HFF-Myc (cell line): ENCODE results near the gene PTPRK.

Source experiments
- DNase-seq: peaks from one replicate; pipeline ENCODE4 v3.0.0-alpha.2; 2011; ENCODE audit warnings: low read depth; ENCODE audit errors: extremely low read depth
- H3K4me3 ChIP-seq: replicated peaks from 2 replicates; pipeline ENCODE4 v1.5.1; 2011; ENCODE audit warnings: low read depth, mild to moderate bottlenecking, control low read depth, low read length
- TF ChIP-seq, protein P1 (sequence below): IDR thresholded peaks from 2 replicates; pipeline ENCODE4 v1.5.1; 2012; ENCODE audit warnings: mild to moderate bottlenecking, low read depth, low read length, control low read depth; ENCODE audit errors: missing control alignments

Gene PTPRK

DNA sequence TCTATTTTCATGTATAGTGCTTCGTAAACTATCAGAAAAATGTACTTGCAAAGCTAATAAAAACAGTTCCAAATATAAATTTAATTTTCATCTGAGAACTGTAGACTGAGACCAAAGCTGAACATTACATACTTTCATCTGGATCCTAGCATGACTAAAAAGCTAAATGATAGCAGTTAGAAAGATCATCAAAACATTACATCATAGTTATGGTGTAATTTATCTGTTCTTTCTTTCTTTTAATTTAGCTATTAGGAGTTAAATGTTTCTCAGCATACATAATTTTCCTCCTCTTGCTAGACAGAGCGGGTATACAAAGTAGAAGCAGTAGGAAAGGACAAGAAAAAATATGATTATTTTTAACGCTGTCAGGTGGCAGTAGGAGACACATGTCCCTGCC is 455.3 kb downstream of the PTPRK start:
- no peak for DNase-seq
- TF ChIP-seq, protein P1, sequence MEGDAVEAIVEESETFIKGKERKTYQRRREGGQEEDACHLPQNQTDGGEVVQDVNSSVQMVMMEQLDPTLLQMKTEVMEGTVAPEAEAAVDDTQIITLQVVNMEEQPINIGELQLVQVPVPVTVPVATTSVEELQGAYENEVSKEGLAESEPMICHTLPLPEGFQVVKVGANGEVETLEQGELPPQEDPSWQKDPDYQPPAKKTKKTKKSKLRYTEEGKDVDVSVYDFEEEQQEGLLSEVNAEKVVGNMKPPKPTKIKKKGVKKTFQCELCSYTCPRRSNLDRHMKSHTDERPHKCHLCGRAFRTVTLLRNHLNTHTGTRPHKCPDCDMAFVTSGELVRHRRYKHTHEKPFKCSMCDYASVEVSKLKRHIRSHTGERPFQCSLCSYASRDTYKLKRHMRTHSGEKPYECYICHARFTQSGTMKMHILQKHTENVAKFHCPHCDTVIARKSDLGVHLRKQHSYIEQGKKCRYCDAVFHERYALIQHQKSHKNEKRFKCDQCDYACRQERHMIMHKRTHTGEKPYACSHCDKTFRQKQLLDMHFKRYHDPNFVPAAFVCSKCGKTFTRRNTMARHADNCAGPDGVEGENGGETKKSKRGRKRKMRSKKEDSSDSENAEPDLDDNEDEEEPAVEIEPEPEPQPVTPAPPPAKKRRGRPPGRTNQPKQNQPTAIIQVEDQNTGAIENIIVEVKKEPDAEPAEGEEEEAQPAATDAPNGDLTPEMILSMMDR, result no peak
- H3K4me3 ChIP-seq, result no peak overlapping the region

DNA sequence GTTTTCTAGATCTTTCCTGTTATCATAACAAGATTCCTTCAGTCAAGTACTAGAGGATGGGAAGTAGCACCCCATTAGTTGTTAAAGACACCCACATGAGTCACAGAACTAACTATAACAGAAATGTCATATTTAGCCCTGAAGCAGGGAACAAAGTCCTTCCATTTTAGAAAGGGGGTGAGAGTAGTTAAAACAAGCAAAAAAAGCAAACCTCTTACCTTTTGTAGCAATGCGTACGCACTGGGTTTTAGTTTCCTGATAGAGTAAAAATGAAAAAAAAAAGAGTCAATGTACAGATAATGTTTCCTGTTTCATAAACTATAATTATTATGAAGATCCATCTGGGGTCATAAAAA is 455.9 kb downstream of the PTPRK start:
- TF ChIP-seq, protein P1, result no peak
- H3K4me3 ChIP-seq, result no peak overlapping the region
- DNase-seq, result no peak

DNA sequence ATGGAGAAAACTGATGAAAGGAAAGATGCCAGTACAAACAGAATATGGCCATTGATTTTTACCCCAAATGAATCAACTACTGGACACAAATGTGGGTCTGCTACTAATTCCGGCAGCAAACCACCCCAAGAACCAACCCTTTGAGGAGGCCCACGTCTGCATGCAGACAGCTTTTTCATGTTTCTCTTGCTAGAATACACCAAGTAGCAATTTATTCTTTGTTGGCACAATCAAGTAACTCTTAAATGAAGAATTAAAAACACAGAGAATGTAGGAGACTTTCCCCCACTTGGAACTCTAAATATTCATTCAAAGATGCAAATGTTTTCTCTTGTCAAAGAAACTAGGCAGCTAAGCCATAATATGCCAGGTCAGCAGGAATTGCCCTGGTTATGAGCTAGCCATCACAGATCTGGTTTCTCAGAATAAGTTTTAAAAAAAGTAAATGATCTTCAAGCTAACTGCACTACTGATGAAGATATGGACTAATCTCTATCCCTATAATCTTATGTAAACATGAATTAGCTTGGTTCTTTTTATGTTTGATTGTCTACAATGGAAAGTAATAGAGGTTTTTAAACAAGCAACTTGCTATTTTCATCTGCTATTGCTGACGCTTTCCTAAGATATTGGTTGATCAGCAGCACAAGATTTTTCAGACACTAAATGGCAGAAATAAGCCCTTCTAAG is 456.4 kb downstream of the PTPRK start:
- DNase-seq, result no peak

DNA sequence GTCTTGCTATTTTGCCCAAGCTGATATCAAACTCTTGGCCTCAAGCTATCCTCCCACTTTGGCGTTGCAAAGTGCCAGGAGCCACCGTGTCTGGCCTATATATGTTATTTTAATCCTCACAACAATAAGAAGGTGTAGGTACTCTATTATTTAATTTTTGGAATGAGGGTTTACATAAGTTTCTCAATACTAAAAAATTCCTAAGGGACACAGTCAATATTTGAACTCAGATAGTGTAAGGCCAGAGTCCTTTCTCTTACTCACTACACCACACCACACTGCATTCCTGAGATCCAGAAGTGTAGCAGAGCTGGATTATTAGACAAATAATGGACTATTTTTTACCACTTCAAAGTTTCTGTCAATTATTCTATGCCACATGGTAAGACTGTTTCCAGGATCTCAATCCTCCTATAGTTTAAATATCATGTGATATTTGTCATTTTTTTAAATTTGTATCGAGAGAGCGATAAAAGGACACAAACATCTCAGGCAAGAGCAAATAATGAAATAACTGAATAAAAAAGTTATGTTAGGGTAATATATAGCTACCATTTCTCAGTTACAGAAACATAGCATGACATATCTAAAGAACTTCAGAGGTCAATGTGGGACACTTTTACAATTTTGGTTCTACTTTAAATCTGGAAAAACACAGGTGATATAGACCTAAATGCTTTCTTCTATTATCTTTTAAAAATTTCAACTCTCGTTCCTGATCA is 457.4 kb downstream of the PTPRK start:
- TF ChIP-seq, protein P1, result no peak
- H3K4me3 ChIP-seq, result no peak overlapping the region
- DNase-seq, result no peak

More for the DNA sequence above, 456.4 kb downstream of the PTPRK start:
- TF ChIP-seq, protein P1, result no peak
- no peak overlapping the region for H3K4me3 ChIP-seq

DNA sequence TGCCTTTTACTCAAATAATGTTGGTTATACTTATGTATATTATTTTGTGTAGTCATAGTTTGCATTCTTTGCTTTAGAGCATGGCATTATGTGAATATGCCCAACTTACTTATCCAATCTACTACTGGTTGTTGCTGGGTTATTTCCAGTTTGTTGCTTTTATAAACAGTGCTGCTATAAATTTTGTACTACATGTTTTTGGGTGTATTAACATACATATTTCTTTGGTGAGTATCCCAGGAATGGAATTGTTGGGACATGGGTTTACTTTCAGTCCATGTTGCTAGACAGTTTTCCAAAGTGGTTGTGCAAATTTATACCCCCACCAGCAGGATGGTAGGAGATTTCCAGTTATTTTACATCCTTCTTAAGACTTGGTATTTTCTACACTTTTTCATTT is 462.5 kb downstream of the PTPRK start:
- TF ChIP-seq, protein P1, result no peak
- no peak for DNase-seq

DNA sequence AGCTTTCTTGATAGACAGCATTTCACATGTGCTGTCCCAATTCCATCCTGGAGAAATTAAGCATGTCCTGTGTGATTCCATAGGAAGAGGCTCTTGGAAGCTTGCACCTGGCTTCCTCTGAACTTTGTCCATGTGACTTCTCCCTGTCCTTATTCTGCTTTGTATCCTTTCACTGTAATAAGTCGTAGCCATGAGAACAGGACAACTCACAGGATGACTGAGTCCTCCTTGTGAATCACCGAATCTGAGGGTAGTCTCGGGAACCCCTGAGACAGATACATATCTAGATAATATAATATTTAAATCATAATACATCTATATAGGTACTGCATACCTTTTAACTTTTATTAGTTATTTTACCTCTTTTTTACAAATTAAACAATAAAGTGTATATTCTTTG is 462.9 kb downstream of the PTPRK start:
- TF ChIP-seq, protein P1, result no peak
- no peak overlapping the region for H3K4me3 ChIP-seq
- DNase-seq, result no peak

More for the DNA sequence above, 462.5 kb downstream of the PTPRK start:
- H3K4me3 ChIP-seq, result no peak overlapping the region
